Melanocyte of skin (primary cell): ENCODE results near the gene ZBTB4. TPM values are rescaled to one million over a fixed set of nuclear protein-coding genes. Genes with fewer than 3 reads are reported as not detected.

Experiments used
- total RNA-seq, 2 donors: library from RNA; depleted of rRNA; stranded (reverse); fragments of >200 nt; gene quantifications; 2 replicates each; pipeline ENCODE4 v1.2.3, GENCODE V29; 2012

The ZBTB4 gene
- 10 to 100 TPM; 16.3 to 23.1 TPM for total RNA-seq

GRCh38 chr17:7479213-7480088 is at the start of gene ZBTB4:
Gene ZBTB4 (minus strand): TSS chr17:7479631. CDS start chr17:7466801, 12,830 bp downstream.

GRCh38 chr17:7484067-7484918 is 4.9 kb upstream of the ZBTB4 start, which contains the start of gene POLR2A:
Gene POLR2A (plus strand): TSS chr17:7484366.

GRCh38 chr17:7481275-7481674 is 1.8 kb upstream of the ZBTB4 start, which contains the start of gene SLC35G6:
Gene SLC35G6 (plus strand): TSS chr17:7481446. CDS start chr17:7481517, 71 bp downstream.

GRCh38 chr17:7444682-7445618 is 34.5 kb downstream of the ZBTB4 start, which contains the start of gene CHRNB1:
Gene CHRNB1 (plus strand): TSS chr17:7445061. CDS start chr17:7445128, 67 bp downstream.

GRCh38 chr17:7439462-7440112 is 39.8 kb downstream of the ZBTB4 start, which contains the start of gene FGF11:
Gene FGF11 (plus strand): TSS chr17:7439512. CDS start chr17:7439621, 109 bp downstream.

GRCh38 chr17:7428557-7428956 is 50.9 kb downstream of the ZBTB4 start, which contains the start of gene SPEM3:
Gene SPEM3 (plus strand): TSS chr17:7428857. CDS start chr17:7428903, 46 bp downstream.

GRCh38 chr17:7425316-7425715 is 54.1 kb downstream of the ZBTB4 start, which contains the start of gene SPEM2:
Gene SPEM2 (plus strand): TSS chr17:7425616. CDS start chr17:7425689, 73 bp downstream.

GRCh38 chr17:7419819-7420610 is 59.4 kb downstream of the ZBTB4 start, which contains the start of gene SPEM1:
Gene SPEM1 (plus strand): TSS chr17:7420324. CDS start chr17:7420385, 61 bp downstream.

Other genes starting within 250 kb of the ZBTB4 start
- gene DVL2, start 245.1 kb downstream of the ZBTB4 start, total RNA-seq: 100 to 1,000 TPM in 1 of 2 donors, 10 to 100 TPM in 1; 98.6 to 107 TPM
- gene PHF23, start 240.2 kb downstream of the ZBTB4 start, total RNA-seq: 10 to 100 TPM; 65.7 to 80.9 TPM
- gene GABARAP, start 237.2 kb downstream of the ZBTB4 start, total RNA-seq: 100 to 1,000 TPM; 165 to 225 TPM
- 10 to 100 TPM; 18.6 to 30.3 TPM for gene CTDNEP1, start 227.9 kb downstream of the ZBTB4 start, total RNA-seq
- gene ELP5, start 227.4 kb downstream of the ZBTB4 start, total RNA-seq: 10 to 100 TPM; 33.7 to 47.3 TPM
- gene CLDN7, start 217.2 kb downstream of the ZBTB4 start, total RNA-seq: under 1 TPM; 0.69 to 1.00 TPM
- gene SLC2A4, start 197.9 kb downstream of the ZBTB4 start, total RNA-seq: under 1 TPM; under 0.01 to 0.34 TPM
- under 1 TPM in 1 of 2 donors, not detected in 1; 0.67 TPM for gene YBX2, start 185.0 kb downstream of the ZBTB4 start, total RNA-seq
- gene EIF5A, start 172.0 kb downstream of the ZBTB4 start, total RNA-seq: 100 to 1,000 TPM; 830 to 988 TPM
- gene GPS2, start 164.3 kb downstream of the ZBTB4 start, total RNA-seq: 10 to 100 TPM; 74.7 to 87.2 TPM
- 10 to 100 TPM; 14.8 to 16.7 TPM for gene NEURL4, start 150.3 kb downstream of the ZBTB4 start, total RNA-seq
- gene ACAP1, start 143.1 kb downstream of the ZBTB4 start, total RNA-seq: under 1 TPM in 1 of 2 donors, not detected in 1; 0.67 TPM
- gene KCTD11, start 127.5 kb downstream of the ZBTB4 start, total RNA-seq: 1 to 10 TPM; 1.3 to 3.4 TPM
- gene TMEM95, start 124.5 kb downstream of the ZBTB4 start, total RNA-seq: not detected
- gene TNK1, start 98.5 kb downstream of the ZBTB4 start, total RNA-seq: under 1 TPM; 0.69 to 1.00 TPM
- 10 to 100 TPM in 1 of 2 donors, 1 to 10 TPM in 1; 9.6 to 12.0 TPM for gene PLSCR3, start 85.1 kb downstream of the ZBTB4 start, total RNA-seq
- 100 to 1,000 TPM in 1 of 2 donors, 10 to 100 TPM in 1; 73.0 to 107 TPM for gene TMEM256, start 75.5 kb downstream of the ZBTB4 start, total RNA-seq
- 1 to 10 TPM; 4.0 to 4.1 TPM for gene NLGN2, start 71.8 kb downstream of the ZBTB4 start, total RNA-seq
- not detected for gene SPEM1, start 59.3 kb downstream of the ZBTB4 start, total RNA-seq
- not detected for gene SPEM2, start 54.0 kb downstream of the ZBTB4 start, total RNA-seq
- not detected for gene SPEM3, start 50.8 kb downstream of the ZBTB4 start, total RNA-seq
- 1 to 10 TPM; 7.3 to 7.9 TPM for gene TMEM102, start 44.2 kb downstream of the ZBTB4 start, total RNA-seq
- gene FGF11, start 40.1 kb downstream of the ZBTB4 start, total RNA-seq: under 1 TPM; under 0.01 to 0.33 TPM
- gene CHRNB1, start 34.6 kb downstream of the ZBTB4 start, total RNA-seq: 1 to 10 TPM; 5.5 to 5.7 TPM
- not detected for gene SLC35G6, start 1.8 kb upstream of the ZBTB4 start, total RNA-seq
- gene POLR2A, start 4.7 kb upstream of the ZBTB4 start, total RNA-seq: 10 to 100 TPM; 95.3 to 96.9 TPM
- gene TNFSF12, start 69.4 kb upstream of the ZBTB4 start, total RNA-seq: 10 to 100 TPM; 14.8 to 19.3 TPM
- 1 to 10 TPM; 2.4 to 2.7 TPM for gene TNFSF13, start 79.1 kb upstream of the ZBTB4 start, total RNA-seq
- gene SENP3, start 82.3 kb upstream of the ZBTB4 start, total RNA-seq: 100 to 1,000 TPM in 1 of 2 donors, 10 to 100 TPM in 1; 67.4 to 114 TPM
- gene CD68, start 100.0 kb upstream of the ZBTB4 start, total RNA-seq: 10 to 100 TPM; 18.3 to 20.0 TPM
- gene MPDU1, start 104.2 kb upstream of the ZBTB4 start, total RNA-seq: 100 to 1,000 TPM; 181 to 189 TPM
- gene SOX15, start 110.5 kb upstream of the ZBTB4 start, total RNA-seq: under 1 TPM in 1 of 2 donors, not detected in 1; 0.33 TPM
- gene FXR2, start 135.3 kb upstream of the ZBTB4 start, total RNA-seq: 10 to 100 TPM; 36.3 to 36.5 TPM
- gene SAT2, start 148.2 kb upstream of the ZBTB4 start, total RNA-seq: 10 to 100 TPM; 22.4 to 24.6 TPM
- gene SHBG, start 150.5 kb upstream of the ZBTB4 start, total RNA-seq: under 1 TPM; 0.33 to 0.34 TPM
- gene ATP1B2, start 171.3 kb upstream of the ZBTB4 start, total RNA-seq: not detected
- gene TP53, start 207.9 kb upstream of the ZBTB4 start, total RNA-seq: 10 to 100 TPM; 43.0 to 47.1 TPM
- gene WRAP53, start 208.8 kb upstream of the ZBTB4 start, total RNA-seq: 10 to 100 TPM in 1 of 2 donors, 1 to 10 TPM in 1; 8.6 to 17.3 TPM
- 1 to 10 TPM in 1 of 2 donors, under 1 TPM in 1; 0.33 to 1.0 TPM for gene EFNB3, start 225.6 kb upstream of the ZBTB4 start, total RNA-seq
- gene DNAH2, start 238.1 kb upstream of the ZBTB4 start, total RNA-seq: under 1 TPM; under 0.01 TPM